ENCODE data around the gene NCKAP5.

DNA sequence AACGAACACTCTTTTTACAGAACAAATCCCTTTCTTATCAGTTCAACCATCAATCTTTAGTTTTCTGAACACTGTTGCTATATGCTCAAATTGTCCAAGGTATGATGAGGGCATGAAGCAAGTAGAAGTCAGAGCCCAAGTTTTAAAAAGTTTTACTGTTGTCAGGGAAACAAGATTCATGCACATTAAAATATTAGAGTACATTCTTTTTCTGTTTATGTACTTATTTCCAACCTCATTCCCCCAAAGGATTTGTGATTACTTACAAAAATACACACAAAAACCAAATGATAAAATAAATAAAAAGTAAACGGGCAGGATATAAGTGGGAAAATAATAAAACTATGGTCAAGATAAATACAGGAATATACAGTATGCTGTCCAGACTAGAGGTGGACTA lies 15.4 kb downstream of the NCKAP5 start:
- TF ChIP-seq, protein P1, sequence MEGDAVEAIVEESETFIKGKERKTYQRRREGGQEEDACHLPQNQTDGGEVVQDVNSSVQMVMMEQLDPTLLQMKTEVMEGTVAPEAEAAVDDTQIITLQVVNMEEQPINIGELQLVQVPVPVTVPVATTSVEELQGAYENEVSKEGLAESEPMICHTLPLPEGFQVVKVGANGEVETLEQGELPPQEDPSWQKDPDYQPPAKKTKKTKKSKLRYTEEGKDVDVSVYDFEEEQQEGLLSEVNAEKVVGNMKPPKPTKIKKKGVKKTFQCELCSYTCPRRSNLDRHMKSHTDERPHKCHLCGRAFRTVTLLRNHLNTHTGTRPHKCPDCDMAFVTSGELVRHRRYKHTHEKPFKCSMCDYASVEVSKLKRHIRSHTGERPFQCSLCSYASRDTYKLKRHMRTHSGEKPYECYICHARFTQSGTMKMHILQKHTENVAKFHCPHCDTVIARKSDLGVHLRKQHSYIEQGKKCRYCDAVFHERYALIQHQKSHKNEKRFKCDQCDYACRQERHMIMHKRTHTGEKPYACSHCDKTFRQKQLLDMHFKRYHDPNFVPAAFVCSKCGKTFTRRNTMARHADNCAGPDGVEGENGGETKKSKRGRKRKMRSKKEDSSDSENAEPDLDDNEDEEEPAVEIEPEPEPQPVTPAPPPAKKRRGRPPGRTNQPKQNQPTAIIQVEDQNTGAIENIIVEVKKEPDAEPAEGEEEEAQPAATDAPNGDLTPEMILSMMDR (IDR thresholded peaks at IDR 0.05) = no peak
- TF ChIP-seq POLR2A (IDR thresholded peaks at IDR 0.05) = no peak
